ENCODE data around the gene GRAP2. TPM values are rescaled to one million over a fixed set of nuclear protein-coding genes. Genes with fewer than 3 reads are reported as not detected.

Gene GRAP2
- total and polyA plus RNA-seq, 2 of the 8 experiments (the other 6 are each of a cell fraction or from before 2014, with no cell fraction given), result 0.08 TPM; not detected in 1

GRCh38 chr22:39920134-39920743, 19.4 kb downstream of the GRAP2 start:
- CTCF ChIA-PET (ENCODE audit: partially characterized antibody), result interaction anchor here (0.6 to 5.4 kb wide), 4 partner anchors 13 to 616 kb away, joined by 3 to 29 read pairs (median 3); no protein-coding TSS in a partner anchor
- peaks cover 0 to 9% (median 2%) of the 10 kb centered on the region in 4 experiments; a peak in 6 of 7 replicates for H3K4me1 ChIP-seq (replicated peaks in 1 of 4; ENCODE audit: control insufficient read depth in 3 of 4, insufficient read depth in 4 of 4, low read length in 3 of 4)
- H2BK15ac ChIP-seq (ENCODE audit: low read length), result no peak overlapping the region
- H3K14ac ChIP-seq (ENCODE audit: insufficient read length), result no peak overlapping the region
- H3K4me2 ChIP-seq (ENCODE audit: insufficient read depth in 1 of 2, low read depth in 2 of 2, low read length in 2 of 2), result no peak overlapping the region
- no peak overlapping the region for H2BK5ac ChIP-seq (ENCODE audit: low read depth, low read length)
- H3K27ac ChIP-seq (ENCODE audit: low read depth, low read length), result no peak overlapping the region
- no peak overlapping the region for H3K4ac ChIP-seq (replicated peaks; ENCODE audit: insufficient read length, low read depth, low read length)
- no peak overlapping the region for H3K56ac ChIP-seq (replicated peaks; ENCODE audit: insufficient read length, low read depth, low read length)
- POLR2A ChIA-PET (ENCODE audit: partially characterized antibody), result interaction anchor here (0.6 kb wide), 1 partner anchor 51 kb away, joined by 3 read pairs; no protein-coding TSS in a partner anchor
- H2BK20ac ChIP-seq (ENCODE audit: low read length), result no peak overlapping the region
- H3K9me3 ChIP-seq (ENCODE audit: insufficient read depth in 2 of 2, low read depth in 1 of 2, low read length in 1 of 2), result no peaks in the 10 kb centered on the region
- no peaks in the 10 kb centered on the region for H3K79me2 ChIP-seq (ENCODE audit: control insufficient read depth in 1 of 2, insufficient read depth in 2 of 2, low read length in 2 of 2)
- H3K79me1 ChIP-seq (ENCODE audit: low read depth, low read length), result no peaks in the 10 kb centered on the region
- DNase-seq (ENCODE audit: low read depth in 1 of 2, low spot score in 2 of 2) (no peak), FAIRE-seq (no peak)
- H3K36me3 ChIP-seq (ENCODE audit: control insufficient read depth in 2 of 4, insufficient read depth in 4 of 4, low read length in 3 of 4), result no peaks in the 10 kb centered on the region
- H4K20me1 ChIP-seq (replicated peaks in 1 of 2; ENCODE audit: control insufficient read depth in 1 of 2, insufficient read depth in 2 of 2, low read length in 2 of 2), result no peaks in the 10 kb centered on the region
- no peak overlapping the region for H3K23ac ChIP-seq (ENCODE audit: insufficient read length)
- 88% methylated on average over 8 of the region's 8 CpGs; no CpG with 5 or more reads in 1 of the 2 experiments for WGBS, 2 experiments (ENCODE audit: extremely low coverage in 1 of 2, insufficient coverage in 1 of 2, insufficient read length in 1 of 2, insufficient replicate concordance in 2 of 2, low coverage in 1 of 2, low lambda C conversion rate in 2 of 2, missing lambda C conversion rate in 1 of 2)
- no peak overlapping the region for H2BK120ac ChIP-seq (replicated peaks; ENCODE audit: low read depth, low read length)
- no peak overlapping the region for H3K4me3 ChIP-seq (ENCODE audit: extremely low read depth in 1 of 4, insufficient read depth in 2 of 4, low read depth in 3 of 4, low read length in 4 of 4)
- no peak overlapping the region for H3K9ac ChIP-seq (replicated peaks in 1 of 4; ENCODE audit: extremely low read depth in 1 of 4, low read depth in 3 of 4, low read length in 3 of 4)
- no peak overlapping the region for H2BK12ac ChIP-seq (ENCODE audit: low read depth, low read length)
- H3K23me2 ChIP-seq (ENCODE audit: low read depth, low read length), result no peaks in the 10 kb centered on the region
- no peak overlapping the region for H4K5ac ChIP-seq (ENCODE audit: insufficient read length, low read depth, low read length)
- H2AK5ac ChIP-seq (ENCODE audit: low read depth, low read length), result no peak overlapping the region
- H4K8ac ChIP-seq (ENCODE audit: extremely low read depth, insufficient read depth, low read length), result no peak overlapping the region
- no peaks in the 10 kb centered on the region for H3K27me3 ChIP-seq (replicated peaks in 1 of 4; ENCODE audit: control insufficient read depth in 3 of 4, extremely low read depth in 1 of 4, insufficient read depth in 3 of 4, low read length in 3 of 4)
- no peak overlapping the region for H4K91ac ChIP-seq (replicated peaks; ENCODE audit: insufficient read length, low read length)
- no peak overlapping the region for H2AFZ ChIP-seq (ENCODE audit: low read length)
- no peak overlapping the region for H3K18ac ChIP-seq (ENCODE audit: extremely low read depth, low read length)
- TF ChIP-seq SP2 (IDR thresholded peaks at IDR 0.05; ENCODE audit: low read length), result no peak
- TF ChIP-seq BRCA1 (IDR thresholded peaks at IDR 0.05; ENCODE audit: low read depth, low read length), result no peak
- no peak for TF ChIP-seq TEAD4 (IDR thresholded peaks at IDR 0.05; ENCODE audit: low read depth, low read length)
- no peak for TF ChIP-seq SAP30 (IDR thresholded peaks at IDR 0.05; ENCODE audit: insufficient read depth, insufficient replicate concordance, low read length)
- no peak for TF ChIP-seq SUZ12 (IDR thresholded peaks at IDR 0.05; ENCODE audit: low read length)
- TF ChIP-seq EP300 (IDR thresholded peaks at IDR 0.05; ENCODE audit: borderline replicate concordance in 1 of 2, low read depth in 2 of 2, low read length in 2 of 2), result no peak
- no peak for TF ChIP-seq TAF1 (IDR thresholded peaks at IDR 0.05; ENCODE audit: low read depth, low read length)
- no peak for TF ChIP-seq SIN3A (conservative IDR thresholded peaks at IDR 0.05 in 1 of 2, IDR thresholded peaks at IDR 0.05 in 1 of 2; ENCODE audit: low read depth in 1 of 2, low read length in 2 of 2)
- no peak for TF ChIP-seq CREB1 (IDR thresholded peaks at IDR 0.05)
- TF ChIP-seq CEBPB (IDR thresholded peaks at IDR 0.05; ENCODE audit: low read depth, low read length), result no peak
- no peak for TF ChIP-seq RXRA (IDR thresholded peaks at IDR 0.05; ENCODE audit: insufficient read depth, low read depth, low read length)
- no peak for TF ChIP-seq YY1 (IDR thresholded peaks at IDR 0.05; ENCODE audit: low read depth, low read length)
- no peak for TF ChIP-seq RAD21 (IDR thresholded peaks at IDR 0.05 in 1 of 2, conservative IDR thresholded peaks at IDR 0.05 in 1 of 2; ENCODE audit: low read depth in 2 of 2, low read length in 2 of 2)
- TF ChIP-seq POU5F1 (IDR thresholded peaks at IDR 0.05; ENCODE audit: low read depth, low read length), result no peak

All from H1 (cell line).